NCI-H2227 (cell line): ENCODE results near the gene CCDC66.

Source experiments
- DNase-seq: peaks from one replicate; lab custom pipeline; 2025; ENCODE audit not compliant: unreplicated experiment; lab: John Stamatoyannopoulos, UW

The CCDC66 gene

GRCh38 chr3:56621681-56622080, 64.7 kb downstream of the CCDC66 start:
- no peak for DNase-seq

- DNase-seq = no peak
Observed at GRCh38 chr3:56622381-56622780, 65.4 kb downstream of the CCDC66 start.

- DNase-seq = no peak
Observed at GRCh38 chr3:56624725-56625124, 67.8 kb downstream of the CCDC66 start.

- no peak for DNase-seq
Observed at GRCh38 chr3:56629047-56629446, 72.1 kb downstream of the CCDC66 start.

GRCh38 chr3:56629451-56629850, 72.5 kb downstream of the CCDC66 start:
- no peak for DNase-seq

GRCh38 chr3:56630966-56631365, 74.0 kb downstream of the CCDC66 start:
- no peak for DNase-seq

- DNase-seq = no peak
Observed at GRCh38 chr3:56633181-56633580, 76.2 kb downstream of the CCDC66 start.

- DNase-seq = no peak
Observed at GRCh38 chr3:56633602-56634535, 76.9 kb downstream of the CCDC66 start.

GRCh38 chr3:56645407-56645806, 88.4 kb downstream of the CCDC66 start:
- no peak for DNase-seq

GRCh38 chr3:56654460-56654859, 97.5 kb downstream of the CCDC66 start:
- DNase-seq = no peak

- no peak for DNase-seq
Observed at GRCh38 chr3:56655709-56656108, 98.7 kb downstream of the CCDC66 start.

GRCh38 chr3:56664823-56665222, 107.8 kb downstream of the CCDC66 start:
- DNase-seq = no peak

- no peak for DNase-seq
Observed at GRCh38 chr3:56667973-56668579, 111.1 kb downstream of the CCDC66 start.
